NB4 (cell line): Measurements from ENCODE around the gene TEC.

Experiments
- POLR2A ChIP-seq: IDR thresholded peaks from 2 replicates; pipeline ENCODE4 v1.6.1; 2011; ENCODE audit warnings: mild to moderate bottlenecking; ENCODE audit not compliant: insufficient read length; ENCODE audit errors: extremely low read depth
- TF ChIP-seq, protein P1 (sequence below): IDR thresholded peaks from one replicate; pipeline ENCODE4 v1.5.1; 2012; ENCODE audit warnings: low read depth, low read length
- TF ChIP-seq, protein P2 (sequence below): IDR thresholded peaks from 2 replicates; pipeline ENCODE4 v1.6.1; 2011; ENCODE audit warnings: low read depth, low read length

DNA sequence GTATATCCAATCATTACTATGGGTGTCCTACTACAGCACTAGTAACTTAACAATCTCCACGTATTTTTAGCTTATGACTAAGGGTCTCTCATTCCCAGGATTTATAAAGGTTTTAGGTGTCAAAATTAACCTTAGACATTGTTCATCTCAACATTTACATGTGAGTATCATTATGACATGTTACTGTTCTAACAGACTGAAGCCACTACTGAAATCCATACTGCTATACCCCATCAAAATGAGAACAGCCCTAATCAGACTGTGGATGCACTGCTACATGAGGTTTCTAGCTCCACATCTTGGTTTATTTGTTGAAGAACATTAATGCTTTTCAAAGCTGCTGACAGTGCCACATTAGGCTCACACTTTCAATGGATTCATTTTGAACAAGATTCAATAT lies 100.0 kb downstream of the TEC start:
- TF ChIP-seq, protein P1, sequence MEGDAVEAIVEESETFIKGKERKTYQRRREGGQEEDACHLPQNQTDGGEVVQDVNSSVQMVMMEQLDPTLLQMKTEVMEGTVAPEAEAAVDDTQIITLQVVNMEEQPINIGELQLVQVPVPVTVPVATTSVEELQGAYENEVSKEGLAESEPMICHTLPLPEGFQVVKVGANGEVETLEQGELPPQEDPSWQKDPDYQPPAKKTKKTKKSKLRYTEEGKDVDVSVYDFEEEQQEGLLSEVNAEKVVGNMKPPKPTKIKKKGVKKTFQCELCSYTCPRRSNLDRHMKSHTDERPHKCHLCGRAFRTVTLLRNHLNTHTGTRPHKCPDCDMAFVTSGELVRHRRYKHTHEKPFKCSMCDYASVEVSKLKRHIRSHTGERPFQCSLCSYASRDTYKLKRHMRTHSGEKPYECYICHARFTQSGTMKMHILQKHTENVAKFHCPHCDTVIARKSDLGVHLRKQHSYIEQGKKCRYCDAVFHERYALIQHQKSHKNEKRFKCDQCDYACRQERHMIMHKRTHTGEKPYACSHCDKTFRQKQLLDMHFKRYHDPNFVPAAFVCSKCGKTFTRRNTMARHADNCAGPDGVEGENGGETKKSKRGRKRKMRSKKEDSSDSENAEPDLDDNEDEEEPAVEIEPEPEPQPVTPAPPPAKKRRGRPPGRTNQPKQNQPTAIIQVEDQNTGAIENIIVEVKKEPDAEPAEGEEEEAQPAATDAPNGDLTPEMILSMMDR: no peak
- no peak for TF ChIP-seq POLR2A
- TF ChIP-seq, protein P2, sequence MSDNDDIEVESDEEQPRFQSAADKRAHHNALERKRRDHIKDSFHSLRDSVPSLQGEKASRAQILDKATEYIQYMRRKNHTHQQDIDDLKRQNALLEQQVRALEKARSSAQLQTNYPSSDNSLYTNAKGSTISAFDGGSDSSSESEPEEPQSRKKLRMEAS: no peak
